GM12865 (cell line): ENCODE data around the gene SOX14.

Experiments used
- DNase-seq: peaks from one replicate; pipeline ENCODE4 v3.0.0; 2010; ENCODE audit warnings: low read depth
- H3K4me3 ChIP-seq: 2 replicates; pipeline ENCODE4 v1.5.1; 2011; ENCODE audit warnings: mild to moderate bottlenecking, low read depth, low read length, control low read depth
- CTCF ChIP-seq: IDR thresholded peaks from 2 replicates; pipeline ENCODE4 v1.5.1; 2011; ENCODE audit warnings: low read length, control low read depth, low read depth, inconsistent platforms; ENCODE audit not compliant: insufficient read depth; ENCODE audit errors: missing control alignments

SOX14 gene

GRCh38 chr3:137764563-137765309 is 621 bp downstream of the SOX14 start:
- no peak overlapping the region for H3K4me3 ChIP-seq
- no peak for TF ChIP-seq CTCF
- DNase-seq, result no peak

- TF ChIP-seq CTCF, result no peak
- DNase-seq, result no peak
- H3K4me3 ChIP-seq, result no peak overlapping the region
Observed at GRCh38 chr3:137765310-137766033, 1.4 kb downstream of the SOX14 start.

- H3K4me3 ChIP-seq, result no peak overlapping the region
- no peak for TF ChIP-seq CTCF
- no peak for DNase-seq
Observed at GRCh38 chr3:137766041-137766875, 2.1 kb downstream of the SOX14 start.

GRCh38 chr3:137766876-137767537 is 2.9 kb downstream of the SOX14 start:
- no peak for DNase-seq
- H3K4me3 ChIP-seq, result no peak overlapping the region
- no peak for TF ChIP-seq CTCF

GRCh38 chr3:137767538-137768360 is 3.6 kb downstream of the SOX14 start:
- TF ChIP-seq CTCF, result no peak
- no peak for DNase-seq
- no peak overlapping the region for H3K4me3 ChIP-seq
